B cell (primary cell): ENCODE results near the gene WDR90. TPM values are rescaled to one million over a fixed set of nuclear protein-coding genes. Genes with fewer than 3 reads are reported as not detected.

ENCODE experiments used
- ATAC-seq: fragments of 200-7000 bp; cut with Tn5 transposase; one replicate; pipeline ENCODE4 v1.10.0; 2021; ENCODE audit warnings: low read depth, mild to moderate bottlenecking, moderate number of reproducible peaks, moderate library complexity
- CTCF ChIA-PET: fragments of 350-600 bp; sonication (Branson Sonifier 250); formaldehyde crosslinking; loops from one replicate; lab custom pipeline; 2021; ENCODE audit warnings: antibody characterized with exemption, inconsistent platforms; lab: Charles Lee
- POLR2A ChIA-PET: fragments of 350-600 bp; sonication (Branson Sonifier 250); formaldehyde crosslinking; loops from one replicate; lab custom pipeline; 2021; ENCODE audit warnings: antibody characterized with exemption; lab: Charles Lee
- DNase-seq: peaks from one replicate; pipeline ENCODE4 v3.0.0; 2013
- H2AFZ ChIP-seq: 2 replicates; pipeline ENCODE4 v1.6.1; 2012; ENCODE audit warnings: mild to moderate bottlenecking, low read depth, low read length; ENCODE audit not compliant: insufficient read depth, poor library complexity, severe bottlenecking
- H3K27ac ChIP-seq, 2 donors: 1 replicate in 1 of 2; 2 replicates in 1 of 2; pipeline ENCODE4 v1.5.1; 2012 to 2013; ENCODE audit warnings: low read length in 2 of 2, mild to moderate bottlenecking in 2 of 2, moderate library complexity in 1 of 2
- H3K27me3 ChIP-seq, 4 experiments: fragments of 200-600 bp in 1 of 4; sonication (generic) in 1 of 4; replicated peaks in 1 of 4; 1 replicate in 2 of 4; 2 replicates in 2 of 4; pipeline versions ENCODE4 v1.6.1 to v1.7.0; 2013 to 2016; ENCODE audit warnings: low read length in 3 of 4, mild to moderate bottlenecking in 2 of 4, mixed read lengths in 1 of 4, moderate library complexity in 1 of 4; ENCODE audit not compliant: insufficient read depth in 4 of 4, control insufficient read depth in 3 of 4; ENCODE audit errors: control extremely low read depth in 1 of 4
- H3K36me3 ChIP-seq, 2 experiments: replicated peaks in 1 of 2; 1 replicate in 1 of 2; 2 replicates in 1 of 2; pipeline versions ENCODE4 v1.6.1 to v1.7.1; 2013; ENCODE audit warnings: low read length in 1 of 2; ENCODE audit not compliant: insufficient read depth in 2 of 2, control insufficient read depth in 1 of 2; ENCODE audit errors: control extremely low read depth in 1 of 2, extremely low read depth in 1 of 2
- H3K4me1 ChIP-seq, 2 donors: fragments of 200-600 bp in 1 of 2; sonication (generic) in 1 of 2; 1 replicate in 1 of 2; 2 replicates in 1 of 2; pipeline versions ENCODE4 v1.5.1 to v1.6.1; 2013 to 2017; ENCODE audit warnings: low read length in 2 of 2; ENCODE audit not compliant: control insufficient read depth in 2 of 2, insufficient read depth in 2 of 2
- H3K4me2 ChIP-seq: replicated peaks from 2 replicates; pipeline ENCODE3; 2012; ENCODE audit warnings: mild to moderate bottlenecking, low read depth, low read length; ENCODE audit not compliant: poor library complexity, severe bottlenecking
- H3K4me3 ChIP-seq, 5 experiments: fragments of 200-600 bp in 1 of 5; sonication (generic) in 1 of 5; 1 replicate in 3 of 5; 2 replicates in 2 of 5; pipeline versions ENCODE4 v1.5.1 to v1.7.0; 2011 to 2016; ENCODE audit warnings: low read length in 4 of 5, mild to moderate bottlenecking in 4 of 5, low read depth in 2 of 5, control low read depth in 1 of 5, moderate library complexity in 1 of 5; ENCODE audit not compliant: insufficient read depth in 1 of 5; ENCODE audit errors: control extremely low read depth in 1 of 5, extremely low read depth in 1 of 5
- H3K79me2 ChIP-seq: fragments of 200-600 bp; sonication (generic); one replicate; pipeline ENCODE4 v1.6.0; 2016; ENCODE audit warnings: low read length; ENCODE audit not compliant: control insufficient read depth, insufficient read depth
- H3K9ac ChIP-seq: fragments of 200-600 bp; sonication (generic); 2 replicates; pipeline ENCODE4 v1.6.1; 2017; ENCODE audit warnings: mild to moderate bottlenecking, low read length, moderate library complexity
- H3K9me3 ChIP-seq, 3 donors: one replicate each; pipeline versions ENCODE4 v1.6.1 to v1.7.1; 2013; ENCODE audit warnings: low read length in 2 of 3; ENCODE audit not compliant: control insufficient read depth in 2 of 3, insufficient read depth in 1 of 3; ENCODE audit errors: control extremely low read depth in 1 of 3
- H4K20me1 ChIP-seq: 2 replicates; pipeline ENCODE4 v1.6.0; 2012; ENCODE audit warnings: mild to moderate bottlenecking, low read length; ENCODE audit not compliant: insufficient read depth, control insufficient read depth, poor library complexity, severe bottlenecking
- H3K27ac Mint-ChIP-seq: one replicate; pipeline ENCODE4 v1.8.0; 2021; ENCODE audit warnings: mixed read lengths
- H3K27me3 Mint-ChIP-seq: one replicate; pipeline ENCODE4 v1.8.0; 2021; ENCODE audit warnings: mixed read lengths
- H3K4me1 Mint-ChIP-seq: one replicate; pipeline ENCODE4 v1.8.0; 2021; ENCODE audit warnings: mixed read lengths
- H3K4me3 Mint-ChIP-seq: one replicate; pipeline ENCODE4 v1.8.0; 2021; ENCODE audit warnings: mixed read lengths
- H3K9me3 Mint-ChIP-seq: one replicate; pipeline ENCODE4 v1.8.0; 2022; ENCODE audit warnings: mixed read lengths; ENCODE audit not compliant: insufficient read depth
- EZH2 ChIP-seq: IDR thresholded peaks from 2 replicates; pipeline ENCODE4 v1.6.1; 2012; ENCODE audit warnings: borderline replicate concordance, low read depth, mild to moderate bottlenecking, moderate library complexity, low read length; ENCODE audit not compliant: insufficient read depth, poor library complexity, severe bottlenecking
- WGBS: methylation state at CpG from one replicate; pipeline ENCODE4 v1.1.5; 2013; ENCODE audit warnings: missing lambda C conversion rate; ENCODE audit not compliant: insufficient coverage; 5-methylcytosine and 5-hydroxymethylcytosine counted together
- intact Hi-C: fragments of 100-400 bp; cut with micrococcal nuclease; formaldehyde crosslinking; loops from one replicate; pipeline ENCODE4 v1.10.0; 2022
- polyA plus RNA-seq: library from polyadenylated mRNA; depleted of rRNA; stranded (reverse); fragments of >200 nt; gene quantifications from 2 replicates; pipeline ENCODE4 v1.2.3, GENCODE V29; 2012
- total RNA-seq, 2 donors: library from RNA; stranded (reverse); fragments of 120-200 nt in 1 of 2; gene quantifications; 1 replicate in 1 of 2; 2 replicates in 1 of 2; pipeline versions ENCODE4 v1.2.3 to v1.2.4, GENCODE V29; 2013 to 2022
- TF ChIP-seq, protein P1 (sequence below): fragments of 200-600 bp; IDR thresholded peaks from one replicate; pipeline ENCODE4 v1.8.0; 2022; ENCODE audit warnings: antibody characterized with exemption, mild to moderate bottlenecking

The WDR90 gene
- total and polyA plus RNA-seq, 2 donors (not counting 1 experiment from before 2014, with no cell fraction given), result 23.1 to 34.7 TPM

DNA sequence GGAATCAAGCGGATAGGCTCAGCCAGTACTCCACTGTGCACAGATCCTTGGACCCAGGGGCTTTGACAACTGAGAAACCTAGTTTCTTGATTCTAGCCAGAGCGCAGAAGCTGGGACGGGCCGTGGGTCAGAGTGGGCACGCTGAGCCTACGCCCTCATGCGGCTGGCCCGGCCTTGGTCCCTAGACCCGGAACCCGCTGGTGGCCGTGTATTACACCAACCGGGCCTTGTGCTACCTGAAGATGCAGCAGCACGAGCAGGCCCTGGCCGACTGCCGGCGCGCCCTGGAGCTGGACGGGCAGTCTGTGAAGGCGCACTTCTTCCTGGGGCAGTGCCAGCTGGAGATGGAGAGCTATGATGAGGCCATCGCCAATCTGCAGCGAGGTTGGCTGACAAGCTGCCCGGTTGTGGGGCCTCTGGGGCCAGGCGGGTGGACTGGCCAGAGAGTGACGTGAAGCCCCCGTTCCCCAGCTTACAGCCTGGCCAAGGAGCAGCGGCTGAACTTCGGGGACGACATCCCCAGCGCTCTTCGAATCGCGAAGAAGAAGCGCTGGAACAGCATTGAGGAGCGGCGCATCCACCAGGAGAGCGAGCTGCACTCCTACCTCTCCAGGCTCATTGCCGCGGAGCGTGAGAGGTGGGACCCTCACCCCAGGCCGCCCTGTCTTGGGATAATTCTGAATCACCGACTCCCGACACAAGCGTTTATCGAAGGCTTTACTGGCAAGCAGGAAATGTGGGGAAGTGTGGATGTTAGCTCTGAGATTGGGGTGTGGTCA, 32.0 kb downstream of the WDR90 start:
- TF ChIP-seq EZH2, result no peak
- TF ChIP-seq, protein P1, sequence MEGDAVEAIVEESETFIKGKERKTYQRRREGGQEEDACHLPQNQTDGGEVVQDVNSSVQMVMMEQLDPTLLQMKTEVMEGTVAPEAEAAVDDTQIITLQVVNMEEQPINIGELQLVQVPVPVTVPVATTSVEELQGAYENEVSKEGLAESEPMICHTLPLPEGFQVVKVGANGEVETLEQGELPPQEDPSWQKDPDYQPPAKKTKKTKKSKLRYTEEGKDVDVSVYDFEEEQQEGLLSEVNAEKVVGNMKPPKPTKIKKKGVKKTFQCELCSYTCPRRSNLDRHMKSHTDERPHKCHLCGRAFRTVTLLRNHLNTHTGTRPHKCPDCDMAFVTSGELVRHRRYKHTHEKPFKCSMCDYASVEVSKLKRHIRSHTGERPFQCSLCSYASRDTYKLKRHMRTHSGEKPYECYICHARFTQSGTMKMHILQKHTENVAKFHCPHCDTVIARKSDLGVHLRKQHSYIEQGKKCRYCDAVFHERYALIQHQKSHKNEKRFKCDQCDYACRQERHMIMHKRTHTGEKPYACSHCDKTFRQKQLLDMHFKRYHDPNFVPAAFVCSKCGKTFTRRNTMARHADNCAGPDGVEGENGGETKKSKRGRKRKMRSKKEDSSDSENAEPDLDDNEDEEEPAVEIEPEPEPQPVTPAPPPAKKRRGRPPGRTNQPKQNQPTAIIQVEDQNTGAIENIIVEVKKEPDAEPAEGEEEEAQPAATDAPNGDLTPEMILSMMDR, result no peak
- H3K27me3 Mint-ChIP-seq, result no peaks in the 10 kb centered on the region

More for the DNA sequence above, 32.0 kb downstream of the WDR90 start:
- H3K4me3 ChIP-seq, result peak overlapping the region; percentile 22 to 84 (median 65)
- peaks cover 28 to 63% of the 10 kb centered on the region in 2 donors for H3K4me1 ChIP-seq
- H4K20me1 ChIP-seq, result peaks cover 31% of the 10 kb centered on the region
- POLR2A ChIA-PET, result interaction anchor here (0.8 to 1.1 kb wide), 2 partner anchors 9 to 155 kb away, joined by 3 to 6 read pairs; partner anchors contain the start of gene WDR24
- H3K4me3 Mint-ChIP-seq, result peak overlapping the region; percentile 80
- H3K27me3 ChIP-seq, result peaks cover 0 to 13% (median 5%) of the 10 kb centered on the region in 4 experiments
- 56% methylated on average over 44 of the region's 44 CpGs for WGBS
- H3K9ac ChIP-seq, result peak overlapping the region; percentile 67
- CTCF ChIA-PET, result interaction anchor here (0.8 to 1.4 kb wide), 3 partner anchors 9 to 45 kb away, joined by 3 to 7 read pairs (median 3); partner anchors contain the start of genes METTL26, RHOT2 and WDR24
- H3K79me2 ChIP-seq, result peaks cover 33% of the 10 kb centered on the region
- H3K4me2 ChIP-seq, result peak overlapping the region; percentile 99
- peaks cover 0 to 7% (median 0%) of the 10 kb centered on the region in 3 donors for H3K9me3 ChIP-seq
- peak overlapping the region; percentile 65 for H3K27ac Mint-ChIP-seq
- peak overlapping the region in 1 of 2 donors; percentile 81 for H3K27ac ChIP-seq
- intact Hi-C loops, result loop anchor here (5.0 kb wide), 1 partner anchor 41 kb away; the partner anchor contains the start of gene ANTKMT
- peak; percentile 51 for DNase-seq
- H3K36me3 ChIP-seq, result peaks cover 0 to 17% of the 10 kb centered on the region in 2 experiments
- peaks cover 39% of the 10 kb centered on the region for H3K4me1 Mint-ChIP-seq
- no peaks in the 10 kb centered on the region for H3K9me3 Mint-ChIP-seq
- H2AFZ ChIP-seq, result peak overlapping the region; percentile 85
- ATAC-seq, result no peak
